Thoracic aorta (tissue), 2 donors: ENCODE data around the gene WDR37. TPM values are rescaled to one million over a fixed set of nuclear protein-coding genes. Genes with fewer than 3 reads are reported as not detected.

Source experiments
- ATAC-seq: fragments of 150-250 bp; one replicate; pipeline ENCODE4 v1.8.0; 2017; ENCODE audit warnings: low read depth; ENCODE audit not compliant: insufficient number of reproducible peaks, low FRiP score
- DNase-seq: peaks from one replicate; pipeline ENCODE4 v3.0.0-alpha.2; 2020; ENCODE audit warnings: low spot score
- H3K27ac ChIP-seq, 2 donors: fragments of 200-600 bp; sonication (generic); 1 replicate in 1 of 2; 2 replicates in 1 of 2; pipeline ENCODE4 v1.5.1; 2016; ENCODE audit warnings: mild to moderate bottlenecking in 2 of 2, moderate library complexity in 2 of 2
- H3K27me3 ChIP-seq: fragments of 200-600 bp; sonication (generic); replicated peaks from 2 replicates; pipeline ENCODE4 v1.6.0; 2016; ENCODE audit warnings: mild to moderate bottlenecking; ENCODE audit not compliant: insufficient read depth
- H3K36me3 ChIP-seq: fragments of 200-600 bp; sonication (generic); one replicate; pipeline ENCODE4 v1.5.1; 2016
- H3K4me1 ChIP-seq, 2 donors: fragments of 200-600 bp; sonication (generic); 1 replicate in 1 of 2; 2 replicates in 1 of 2; pipeline versions ENCODE4 v1.5.1 to v1.6.0; 2016; ENCODE audit warnings: low read depth in 2 of 2, mild to moderate bottlenecking in 1 of 2; ENCODE audit not compliant: control insufficient read depth in 1 of 2
- H3K4me3 ChIP-seq: fragments of 200-600 bp; sonication (generic); 2 replicates; pipeline ENCODE4 v1.5.1; 2016; ENCODE audit warnings: mild to moderate bottlenecking
- H3K9me3 ChIP-seq: fragments of 200-600 bp; sonication (generic); 2 replicates; pipeline ENCODE4 v1.5.1; 2016
- CTCF ChIP-seq: fragments of 200-600 bp; sonication (generic); IDR thresholded peaks from one replicate; pipeline ENCODE4 v1.5.1; 2019; ENCODE audit warnings: antibody characterized with exemption
- total RNA-seq, 2 donors: library from RNA; depleted of rRNA; stranded (reverse); fragments of >200 nt; gene quantifications; one replicate each; pipeline versions ENCODE4 v1.1.0 to v1.2.3, GENCODE V29; 2016

WDR37 gene
- total RNA-seq, 2 donors from 2014 or later = 18.3 to 24.6 TPM

- Histone ChIP-seq H3K27me3 (no peaks in the 10 kb centered on the region), H3K4me3 (no peak overlapping the region), H3K4me1 (no peaks in the 10 kb centered on the region), H3K27ac (no peak overlapping the region), H3K9me3 (no peaks in the 10 kb centered on the region), H3K36me3 (no peaks in the 10 kb centered on the region)
- DNase-seq (no peak), ATAC-seq (no peak)
- TF ChIP-seq CTCF = no peak
Observed at GRCh38 chr10:1029838-1030237, 26.3 kb upstream of the WDR37 start.

- ATAC-seq = no peak
- no peak overlapping the region for H3K27ac ChIP-seq
- TF ChIP-seq CTCF = no peak
- H3K27me3 ChIP-seq = no peaks in the 10 kb centered on the region
- H3K4me1 ChIP-seq = no peaks in the 10 kb centered on the region
- no peak overlapping the region for H3K4me3 ChIP-seq
- no peaks in the 10 kb centered on the region for H3K9me3 ChIP-seq
- DNase-seq = no peak
- H3K36me3 ChIP-seq = peaks cover 5% of the 10 kb centered on the region
Observed at GRCh38 chr10:1033601-1034000, 22.6 kb upstream of the WDR37 start.

- no peak for TF ChIP-seq CTCF
Observed at GRCh38 chr10:1034758-1035157, 21.4 kb upstream of the WDR37 start.

GRCh38 chr10:1035201-1035600, 21.0 kb upstream of the WDR37 start:
- Histone ChIP-seq H3K27ac (no peak overlapping the region), H3K4me1 (no peaks in the 10 kb centered on the region), H3K4me3 (no peak overlapping the region), H3K27me3 (no peaks in the 10 kb centered on the region), H3K9me3 (no peaks in the 10 kb centered on the region), H3K36me3 (peaks cover 6% of the 10 kb centered on the region)
- DNase-seq (no peak), ATAC-seq (no peak)
- TF ChIP-seq CTCF = no peak

More at GRCh38 chr10:1034758-1035157, 21.4 kb upstream of the WDR37 start:
- DNase-seq (no peak), ATAC-seq (no peak)
- no peaks in the 10 kb centered on the region for H3K4me1 ChIP-seq
- H3K27me3 ChIP-seq = no peaks in the 10 kb centered on the region
- H3K36me3 ChIP-seq = peaks cover 5% of the 10 kb centered on the region
- no peaks in the 10 kb centered on the region for H3K9me3 ChIP-seq
- no peak overlapping the region for H3K4me3 ChIP-seq
- no peak overlapping the region for H3K27ac ChIP-seq

- Histone ChIP-seq H3K9me3 (no peaks in the 10 kb centered on the region), H3K4me1 (no peaks in the 10 kb centered on the region), H3K36me3 (peaks cover 15% of the 10 kb centered on the region), H3K27me3 (no peaks in the 10 kb centered on the region), H3K4me3 (no peak overlapping the region), H3K27ac (no peak overlapping the region)
- ATAC-seq (no peak), DNase-seq (no peak)
- TF ChIP-seq CTCF = no peak
Observed at GRCh38 chr10:1036341-1036791, 19.8 kb upstream of the WDR37 start.
